ENCODE measurements around the gene LPCAT2. TPM values are rescaled to one million over a fixed set of nuclear protein-coding genes. Genes with fewer than 3 reads are reported as not detected.

Gene LPCAT2
- total and polyA plus RNA-seq, 7 experiments from 2014 or later = 0.03 to 16.9 (median 1.5) TPM

GRCh38 chr16:55632259-55632658 lies 123.4 kb downstream of the LPCAT2 start:
- H3K4me3 Mint-ChIP-seq = no peak overlapping the region
- intact Hi-C loops (cut with micrococcal nuclease) = no loop called here
- no peak overlapping the region for H3K4me3 ChIP-seq (ENCODE audit: low read length)
- peaks cover 0 to 2% (median 0%) of the 10 kb centered on the region in 7 donors for H3K4me1 Mint-ChIP-seq
- POLR2A ChIA-PET = no interaction called here
- peaks cover 0 to 7% (median 0%) of the 10 kb centered on the region in 11 donors for H3K9me3 Mint-ChIP-seq
- CTCF ChIA-PET = no interaction called here
- no peak overlapping the region for H3K27ac Mint-ChIP-seq
- H3K27me3 ChIP-seq (ENCODE audit: control insufficient read depth in 2 of 2, insufficient read depth in 2 of 2, low read length in 2 of 2) = no peaks in the 10 kb centered on the region
- H3K36me3 Mint-ChIP-seq = no peaks in the 10 kb centered on the region
- DNase-seq (no peak), ATAC-seq (no peak)
- H3K27ac ChIP-seq (ENCODE audit: low read depth, low read length) = no peak overlapping the region
- no peaks in the 10 kb centered on the region for H3K36me3 ChIP-seq (ENCODE audit: control insufficient read depth in 2 of 3, insufficient read depth in 3 of 3, low read length in 3 of 3)
- H3K4me1 ChIP-seq (ENCODE audit: control insufficient read depth in 2 of 2, insufficient read depth in 2 of 2, low read length in 2 of 2) = no peaks in the 10 kb centered on the region
- no peaks in the 10 kb centered on the region for H3K9me3 ChIP-seq (ENCODE audit: control insufficient read depth in 2 of 3, low read length in 3 of 3)
- H3K27me3 Mint-ChIP-seq = peaks cover 4 to 25% (median 18%) of the 10 kb centered on the region in 5 donors

- ChIA-PET CTCF (no interaction called here), POLR2A (no interaction called here)
- intact Hi-C loops (cut with micrococcal nuclease) = no loop called here
- Mint-ChIP-seq H3K4me1 (peaks cover 0 to 2% (median 0%) of the 10 kb centered on the region in 7 donors), H3K27me3 (peaks cover 4 to 32% (median 27%) of the 10 kb centered on the region in 5 donors), H3K9me3 (peaks cover 0 to 7% (median 0%) of the 10 kb centered on the region in 11 donors), H3K27ac (no peak overlapping the region), H3K4me3 (no peak overlapping the region), H3K36me3 (no peaks in the 10 kb centered on the region)
- no peak overlapping the region for H3K27ac ChIP-seq (ENCODE audit: low read depth, low read length)
- H3K36me3 ChIP-seq (ENCODE audit: control insufficient read depth in 2 of 3, insufficient read depth in 3 of 3, low read length in 3 of 3) = no peaks in the 10 kb centered on the region
- no peaks in the 10 kb centered on the region for H3K4me1 ChIP-seq (ENCODE audit: control insufficient read depth in 2 of 2, insufficient read depth in 2 of 2, low read length in 2 of 2)
- H3K9me3 ChIP-seq (ENCODE audit: control insufficient read depth in 2 of 3, low read length in 3 of 3) = no peaks in the 10 kb centered on the region
- H3K27me3 ChIP-seq (ENCODE audit: control insufficient read depth in 2 of 2, insufficient read depth in 2 of 2, low read length in 2 of 2) = no peaks in the 10 kb centered on the region
- no peak for ATAC-seq
- no peak overlapping the region for H3K4me3 ChIP-seq (ENCODE audit: low read length)
- DNase-seq = no peak
Measured at GRCh38 chr16:55634193-55634592, 125.3 kb downstream of the LPCAT2 start.

Other genes with a start within 250 kb of the LPCAT2 start
- gene IRX6, start 184.9 kb upstream of the LPCAT2 start, total RNA-seq = not detected
- not detected for gene IRX6, start 184.9 kb upstream of the LPCAT2 start, polyA plus RNA-seq
- under 1 TPM in 4 of 5 experiments, not detected in 1; 0.51 to 0.59 (median 0.58) TPM for gene MMP2, start 29.9 kb upstream of the LPCAT2 start, total RNA-seq
- not detected for gene MMP2, start 29.9 kb upstream of the LPCAT2 start, polyA plus RNA-seq
- under 1 TPM in 2 of 5 experiments, not detected in 3; 0.22 to 0.51 TPM for gene CAPNS2, start 57.6 kb downstream of the LPCAT2 start, total RNA-seq
- gene CAPNS2, start 57.6 kb downstream of the LPCAT2 start, polyA plus RNA-seq = not detected
- not detected for gene SLC6A2, start 146.9 kb downstream of the LPCAT2 start, total RNA-seq
- gene SLC6A2, start 146.9 kb downstream of the LPCAT2 start, polyA plus RNA-seq = not detected

All from naive thymus-derived CD4-positive, alpha-beta T cell (primary cell).